NCI-H345 treated with DMSO at 0.1 percent for 48 hours (cell line): Measurements from ENCODE around the gene JADE3.

Experiments
- DNase-seq: peaks from one replicate; lab custom pipeline; 2025; ENCODE audit not compliant: unreplicated experiment; lab: John Stamatoyannopoulos, UW

JADE3 gene

DNA sequence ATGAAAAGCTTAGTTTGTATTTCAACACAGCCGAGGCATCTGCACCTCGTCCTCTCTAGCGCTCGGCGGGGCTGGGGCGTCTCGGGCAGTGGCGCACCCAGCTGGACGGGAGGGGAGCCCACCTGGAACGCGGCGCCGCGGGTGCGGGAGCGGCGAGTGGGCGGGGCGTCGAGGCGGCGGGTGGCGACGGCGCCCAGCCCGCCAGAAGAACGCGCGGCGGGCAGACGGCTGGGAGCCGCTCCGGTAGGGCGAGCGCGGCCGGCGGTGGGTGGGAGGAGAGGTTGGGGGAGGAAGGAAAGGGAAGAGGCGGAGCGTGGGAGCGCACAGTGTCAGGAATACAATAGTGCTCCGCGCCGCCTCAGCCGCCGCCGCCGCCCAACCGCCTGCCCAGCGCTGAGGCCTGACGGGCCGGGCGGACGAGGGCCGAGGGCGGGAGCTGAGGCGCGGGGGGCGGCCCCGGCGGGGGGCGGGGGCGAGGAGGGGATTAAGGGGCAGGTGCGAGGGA lies at the start of gene JADE3:
TSS of gene JADE3 (plus strand) at position 324 of the 505 bp plus-strand sequence. CDS start 72,474 bp downstream, outside the sequence.
- DNase-seq, result peak; percentile 42

DNA sequence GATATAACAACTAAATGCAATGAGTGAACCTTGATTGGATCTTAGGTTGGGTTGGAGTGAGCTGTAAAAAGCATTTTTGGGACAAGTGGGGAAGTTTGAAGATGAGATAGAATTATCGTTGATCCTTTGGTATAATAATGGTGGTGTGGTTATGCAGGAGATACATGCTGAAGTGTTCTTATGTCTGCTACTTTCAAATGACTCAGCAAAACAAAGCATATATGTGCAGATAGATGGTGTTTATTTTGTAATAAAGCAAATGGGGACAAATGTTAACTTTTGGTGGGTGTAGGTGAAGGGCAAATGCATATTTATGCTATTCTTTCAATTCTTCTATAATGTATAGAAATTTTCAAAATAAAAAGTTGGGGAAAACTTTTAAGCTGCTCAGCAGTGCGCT lies 49.1 kb upstream of the JADE3 start:
- no peak for DNase-seq

DNA sequence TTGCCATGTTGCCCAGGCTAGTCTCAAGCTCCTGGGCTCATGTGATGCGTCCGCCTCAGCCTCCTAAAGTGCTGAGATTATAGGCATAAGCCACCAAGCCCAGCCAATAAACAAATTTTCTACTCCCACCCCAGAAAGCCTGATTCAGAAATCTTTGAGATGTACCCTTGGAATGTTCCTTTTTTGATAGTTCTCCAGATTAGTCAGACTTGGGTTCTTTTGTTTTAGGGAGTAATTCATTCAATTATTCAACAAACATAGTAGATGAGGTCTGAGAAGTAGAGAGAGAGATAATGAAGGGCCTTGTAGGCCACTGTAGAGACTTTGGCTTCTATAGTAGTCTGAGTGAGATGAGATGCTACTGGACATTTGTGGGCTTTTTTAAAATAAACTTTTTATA lies 47.6 kb upstream of the JADE3 start:
- DNase-seq, result no peak

DNA sequence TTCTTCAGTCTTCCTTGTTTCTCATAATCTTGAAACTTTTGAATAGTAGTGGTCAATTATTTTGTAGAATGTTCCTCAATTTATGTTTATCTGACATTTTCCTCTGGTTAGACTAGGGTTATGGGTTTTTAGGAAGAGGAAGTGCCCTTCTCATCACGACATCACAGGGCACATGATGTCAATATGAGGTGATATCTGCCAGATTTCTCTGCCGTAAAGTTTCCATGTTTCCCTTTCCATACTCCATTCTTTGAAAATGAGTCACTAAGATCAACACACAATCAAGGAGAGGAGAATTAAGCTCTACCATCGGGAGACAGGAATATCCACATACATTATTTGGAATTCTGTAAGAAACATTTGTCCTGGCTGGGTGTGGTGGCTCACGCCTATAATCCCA lies 46.9 kb upstream of the JADE3 start:
- DNase-seq, result no peak

DNA sequence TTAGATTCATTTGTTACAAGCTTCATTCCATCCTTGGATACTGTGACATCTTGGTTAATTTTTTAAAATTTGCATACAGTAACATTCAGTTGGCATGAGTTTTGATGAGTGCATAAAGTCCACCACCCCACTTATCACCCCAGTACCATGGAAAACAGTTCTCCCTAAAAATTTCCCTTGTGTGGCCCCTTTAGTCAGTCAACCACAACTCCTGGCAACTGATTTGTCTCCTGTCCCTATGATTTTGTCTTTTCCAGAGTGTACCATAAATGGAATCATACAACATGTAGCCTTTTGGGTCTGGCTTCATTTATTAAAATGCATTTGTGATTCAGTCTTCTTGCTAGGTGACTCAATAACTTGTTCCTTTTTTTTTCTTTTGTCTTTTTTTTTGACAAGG lies 45.5 kb upstream of the JADE3 start:
- no peak for DNase-seq

DNA sequence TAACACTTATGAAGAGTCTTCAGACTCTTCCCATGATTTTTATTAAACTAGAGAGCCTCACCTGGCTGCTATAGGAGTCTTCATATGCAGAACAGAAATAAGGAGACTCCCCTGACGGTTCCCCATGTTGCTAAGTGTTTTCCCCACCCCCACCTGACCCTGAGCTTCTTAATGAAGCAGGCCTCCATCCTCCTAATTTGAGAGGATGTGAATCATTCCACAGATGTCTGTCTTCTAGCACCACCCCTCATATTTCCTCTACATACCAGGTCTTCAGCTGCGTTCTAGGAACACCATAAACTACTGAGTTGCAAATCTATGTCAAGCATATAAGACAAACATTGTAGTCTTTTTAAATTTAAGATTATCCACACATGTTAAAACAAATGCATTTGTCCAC lies 38.5 kb upstream of the JADE3 start:
- DNase-seq, result no peak

DNA sequence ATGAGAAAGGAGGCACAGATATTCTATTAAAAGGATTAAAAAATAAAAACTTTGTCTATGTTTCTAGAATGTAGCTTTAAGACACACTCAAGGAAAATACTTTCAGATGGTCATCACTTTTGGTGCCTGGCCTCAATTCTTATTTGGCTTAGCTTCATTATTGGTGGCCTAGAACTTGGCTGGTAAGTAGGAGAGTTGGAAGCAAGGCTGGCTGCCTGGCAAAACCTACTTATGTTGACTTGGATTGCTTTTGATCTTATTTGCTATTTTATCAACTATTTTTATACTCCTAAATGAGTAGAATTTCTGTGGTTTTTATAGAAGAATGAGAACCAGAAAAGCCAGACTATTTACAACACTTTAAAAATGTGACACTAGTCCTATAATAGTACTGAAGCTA lies 35.3 kb upstream of the JADE3 start:
- DNase-seq, result no peak

DNA sequence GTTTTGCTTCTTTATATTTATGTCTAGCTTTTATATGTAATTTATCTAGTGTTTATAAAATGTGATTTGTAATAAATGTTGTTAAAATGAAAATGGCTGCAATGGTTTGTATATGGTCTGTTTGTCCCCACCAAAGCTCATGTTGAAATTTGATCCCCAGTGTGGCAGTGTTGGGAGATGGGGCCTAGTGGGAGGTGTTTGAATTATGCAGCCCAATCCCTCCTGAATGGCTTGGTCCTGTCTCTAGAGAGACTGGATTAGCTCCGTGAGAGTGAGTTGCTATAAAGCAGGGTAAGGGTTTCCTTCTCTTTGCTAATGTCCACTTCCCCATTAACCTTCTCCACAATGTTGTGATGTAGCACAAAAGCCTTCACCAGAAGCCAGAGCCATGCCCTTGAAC lies 30.0 kb upstream of the JADE3 start:
- no peak for DNase-seq

DNA sequence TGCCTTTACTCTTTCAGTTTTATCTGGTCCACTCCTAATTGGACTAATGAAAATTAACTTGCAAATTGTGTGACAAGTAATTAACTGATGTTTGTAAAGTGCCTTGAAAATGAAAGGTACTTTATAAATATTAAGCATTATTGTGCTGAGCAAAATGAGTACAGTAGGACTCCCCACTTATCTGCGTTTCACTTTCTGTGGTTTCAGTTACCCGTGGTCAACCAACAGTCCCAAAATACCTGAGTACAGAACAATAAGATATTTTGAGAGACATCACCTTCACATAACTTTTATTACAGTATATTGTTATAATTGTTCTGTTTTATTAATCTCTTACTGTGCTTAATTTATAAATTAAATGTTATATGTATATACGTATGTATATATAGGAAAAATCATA lies 27.4 kb upstream of the JADE3 start:
- no peak for DNase-seq

DNA sequence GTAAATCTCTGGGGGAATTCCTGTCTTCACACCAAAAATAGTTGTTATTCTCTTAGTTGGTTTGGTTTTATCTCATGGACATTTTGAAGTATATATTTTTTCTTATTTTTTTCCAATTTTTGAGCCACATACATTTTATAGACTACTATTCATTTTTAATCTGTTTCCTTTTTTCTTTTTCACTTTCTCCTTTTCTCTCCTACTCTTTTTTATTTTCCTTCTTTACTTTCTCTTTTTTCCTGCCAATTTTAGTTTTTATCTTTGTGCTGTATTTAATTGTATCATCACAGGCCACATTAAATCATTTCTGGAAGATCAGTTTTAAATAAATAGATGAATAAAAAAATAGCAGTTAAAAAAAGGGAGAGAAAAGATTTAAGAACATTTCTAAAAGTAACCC lies 14.0 kb upstream of the JADE3 start:
- DNase-seq, result no peak

DNA sequence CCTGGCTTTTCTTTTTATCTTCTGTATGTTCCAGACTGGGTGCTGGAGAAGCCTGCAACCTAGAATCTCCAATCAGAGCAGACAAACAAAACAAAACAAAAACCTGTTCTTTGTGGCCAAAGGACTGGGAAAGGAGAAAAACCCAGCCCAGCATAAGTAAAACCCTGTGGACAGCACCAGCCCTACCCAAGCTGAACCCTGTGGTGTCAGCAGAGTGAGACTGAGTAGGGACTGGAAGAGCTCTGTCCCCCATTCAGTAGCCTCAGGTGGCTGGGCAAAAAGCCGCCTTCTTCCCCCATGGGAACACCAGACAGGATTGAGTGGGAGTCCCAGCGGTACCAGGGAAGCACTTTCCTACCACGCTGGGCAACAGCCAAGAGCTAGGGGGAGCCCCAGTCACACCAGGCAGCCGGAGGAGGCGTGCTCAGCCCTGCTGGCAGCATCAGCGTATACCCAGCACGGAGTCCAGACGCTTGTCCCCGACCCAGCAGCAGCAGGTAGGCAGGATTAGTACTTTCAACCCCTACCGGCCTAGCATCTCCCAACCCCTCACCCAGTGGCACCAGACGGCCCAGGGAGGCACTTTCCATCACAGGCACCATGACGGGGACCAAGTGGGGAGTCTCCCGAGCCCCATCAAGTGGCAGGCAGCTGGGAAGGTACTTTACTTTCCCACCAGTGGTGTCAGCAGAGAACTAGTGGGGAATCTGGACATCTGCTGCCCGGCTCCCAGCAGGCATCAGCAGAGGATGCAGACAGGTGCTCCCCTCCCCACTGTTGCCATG lies 8.6 kb upstream of the JADE3 start:
- DNase-seq, result peak; percentile 79

DNA sequence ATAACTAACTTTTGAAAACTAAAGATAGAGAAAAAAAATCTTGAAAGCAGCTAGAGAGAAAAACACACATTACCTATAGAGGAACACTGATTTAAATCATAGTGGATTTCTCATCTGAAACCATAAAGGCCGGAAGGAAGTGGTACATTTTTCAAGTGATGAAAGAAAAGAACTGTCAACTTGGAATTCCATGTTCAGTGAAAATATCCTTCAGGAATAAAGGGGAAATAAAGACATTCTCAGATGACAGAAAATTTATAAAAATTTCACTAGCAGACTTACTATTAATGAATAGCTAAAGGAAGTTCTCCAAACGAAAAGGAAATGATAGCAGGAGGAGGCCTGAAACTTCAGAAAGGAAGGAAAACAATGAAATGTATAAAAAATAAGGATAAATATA lies 7.6 kb upstream of the JADE3 start:
- no peak for DNase-seq

DNA sequence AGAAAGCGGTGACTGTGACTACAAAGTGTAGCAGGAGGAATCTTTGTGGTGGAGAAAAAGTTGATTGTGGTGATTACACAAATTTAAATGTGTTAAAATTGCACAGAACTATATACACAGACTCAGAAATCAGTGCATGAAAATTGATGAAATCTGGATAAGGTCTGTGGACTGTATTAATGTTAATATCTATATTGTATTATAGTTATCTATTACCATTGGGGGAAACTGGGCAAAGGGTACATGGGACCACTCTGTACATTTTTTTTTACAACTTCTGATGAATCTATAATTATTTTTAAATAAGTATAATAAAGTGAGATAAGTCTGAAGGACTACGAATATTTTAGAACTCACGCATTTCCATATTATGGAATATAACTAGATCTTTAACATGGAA lies 1.8 kb upstream of the JADE3 start:
- no peak for DNase-seq

DNA sequence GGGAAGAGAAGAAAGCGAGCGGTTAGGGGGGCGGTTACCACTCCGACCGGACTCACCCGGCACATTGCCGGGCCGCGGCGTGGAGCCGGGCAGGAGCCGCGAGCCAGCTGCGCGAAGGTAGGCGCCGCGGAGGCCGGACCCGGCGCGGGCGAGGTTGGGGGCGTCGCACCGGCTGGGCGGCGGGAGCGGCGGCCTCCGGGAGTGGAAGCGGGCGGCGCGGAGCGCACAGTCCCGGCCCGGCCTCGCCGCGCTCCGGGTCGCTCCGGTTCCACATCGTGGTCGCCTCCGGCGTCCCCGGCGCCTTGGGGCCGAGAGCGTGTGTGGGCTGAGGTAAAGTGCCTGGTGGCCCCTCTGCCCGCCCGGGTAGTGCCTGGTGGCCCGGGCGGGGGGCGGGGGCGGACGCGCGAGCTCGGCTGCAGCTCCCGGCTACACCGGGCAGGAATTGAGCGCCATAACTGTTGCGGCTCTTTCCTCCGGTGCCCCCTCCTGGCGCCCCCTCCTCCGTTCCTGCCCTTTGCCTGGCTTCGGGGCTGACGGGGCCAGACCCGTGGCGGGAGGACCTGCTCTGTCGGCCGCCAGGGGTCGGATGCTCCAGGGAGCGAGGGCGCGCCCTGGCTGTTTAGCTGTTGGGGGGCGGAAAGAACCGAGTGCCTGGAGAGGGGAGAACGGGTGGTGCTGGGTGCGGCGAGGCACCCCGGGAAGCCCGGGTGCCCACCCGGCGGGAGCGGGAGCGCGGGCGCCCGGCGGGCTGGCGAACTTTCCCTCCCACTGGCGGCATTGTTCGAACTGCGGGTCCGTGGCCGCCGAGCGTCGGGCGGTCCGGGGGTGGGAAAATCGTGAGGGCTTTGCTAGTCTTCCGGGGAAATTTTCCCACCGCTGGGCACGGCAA lies 626 bp downstream of the JADE3 start:
- DNase-seq, result no peak

DNA sequence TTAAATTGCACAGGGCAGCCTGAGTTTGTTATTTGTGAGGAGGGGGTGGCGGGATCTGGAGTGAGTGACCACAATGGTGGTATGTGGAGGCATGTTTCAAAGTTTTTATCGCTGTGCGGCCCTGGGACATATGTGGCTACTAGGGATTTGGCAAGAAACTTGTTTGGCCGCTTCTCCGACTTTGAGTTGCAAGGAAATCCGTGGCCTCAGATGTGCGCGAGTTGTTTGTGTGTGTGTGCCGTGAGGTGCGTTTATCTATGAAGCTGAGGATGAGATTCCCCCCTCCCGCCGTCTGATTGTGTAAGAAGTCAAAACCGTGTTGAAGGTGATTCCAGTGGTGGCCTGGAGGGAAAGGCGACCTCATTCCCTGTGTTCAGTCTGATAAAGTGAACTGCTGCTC lies 1.4 kb downstream of the JADE3 start:
- DNase-seq, result no peak

DNA sequence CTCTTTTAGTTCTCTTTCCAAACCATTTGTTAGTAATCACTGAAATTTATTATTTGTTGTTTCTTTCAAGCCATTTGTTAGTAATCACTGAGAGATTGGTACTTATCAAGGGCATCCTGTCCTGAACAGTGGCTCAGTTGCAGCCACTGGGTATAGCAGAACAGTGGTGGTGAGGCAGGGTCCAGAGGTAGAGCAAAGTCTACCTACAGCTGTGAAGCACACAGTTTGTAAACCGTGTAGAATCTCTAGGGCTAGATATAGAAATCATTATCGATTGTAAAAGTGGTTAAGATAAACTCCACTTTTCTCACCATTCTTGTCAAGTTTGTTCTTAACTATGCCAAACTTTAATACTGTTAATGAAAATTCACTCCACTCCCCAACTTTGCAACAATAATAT lies 4.1 kb downstream of the JADE3 start:
- DNase-seq, result no peak

DNA sequence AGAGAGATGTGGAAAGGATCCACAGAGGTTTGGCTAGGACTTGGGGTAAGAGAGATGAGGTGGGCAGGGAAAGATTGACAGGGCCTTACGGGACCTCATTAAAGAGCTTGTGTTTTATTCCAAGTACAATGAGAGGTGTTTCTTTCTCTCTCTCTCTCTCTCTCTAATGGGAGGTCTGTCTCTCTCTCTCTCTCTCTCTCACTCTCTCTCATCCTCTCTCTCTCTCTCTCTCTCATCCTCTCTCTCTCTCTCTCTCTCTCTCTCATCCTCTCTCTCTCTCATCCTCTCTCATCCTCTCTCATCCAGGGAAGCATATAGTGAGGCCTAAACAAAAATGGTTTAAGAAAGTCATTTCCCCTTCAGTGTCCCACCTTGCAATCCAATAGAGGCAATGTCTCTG lies 5.4 kb downstream of the JADE3 start:
- DNase-seq, result no peak

DNA sequence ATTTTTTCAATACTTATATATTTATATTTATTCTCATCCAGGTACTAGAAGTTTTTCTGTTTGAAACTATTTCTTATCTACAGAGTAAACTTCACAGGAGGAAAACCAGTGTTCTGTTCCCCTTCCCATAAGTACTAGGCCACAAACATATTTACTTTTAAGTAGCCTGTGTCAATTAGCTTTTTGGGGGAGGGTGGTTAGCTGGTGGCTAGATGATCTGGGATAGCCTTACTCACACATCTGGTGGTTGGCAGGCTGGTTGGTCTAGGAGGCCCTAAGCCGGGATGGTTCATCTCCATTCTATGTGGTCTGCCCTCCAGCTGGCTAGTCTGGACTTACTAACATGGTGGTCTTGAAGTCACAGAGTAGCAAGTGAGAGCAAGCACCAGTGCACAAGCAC lies 6.2 kb downstream of the JADE3 start:
- no peak for DNase-seq

DNA sequence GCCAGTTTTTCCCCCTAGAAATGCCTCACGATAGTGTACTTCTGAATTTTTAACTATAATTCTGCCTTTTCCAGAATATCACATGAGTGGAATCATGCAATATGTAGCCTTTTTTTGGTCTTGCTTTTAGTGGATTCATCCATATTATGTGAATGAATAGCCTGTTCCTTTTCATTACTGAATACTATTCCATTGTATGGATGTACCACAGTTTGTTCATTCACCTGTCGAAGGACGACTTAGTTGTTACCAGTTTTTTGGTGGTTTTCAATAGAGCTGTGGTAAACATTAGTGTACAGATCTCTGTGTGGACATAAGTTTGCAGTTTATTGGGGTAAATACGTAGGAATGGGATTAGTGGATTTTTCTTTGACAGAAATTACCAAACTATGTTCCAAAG lies 8.0 kb downstream of the JADE3 start:
- DNase-seq, result no peak

DNA sequence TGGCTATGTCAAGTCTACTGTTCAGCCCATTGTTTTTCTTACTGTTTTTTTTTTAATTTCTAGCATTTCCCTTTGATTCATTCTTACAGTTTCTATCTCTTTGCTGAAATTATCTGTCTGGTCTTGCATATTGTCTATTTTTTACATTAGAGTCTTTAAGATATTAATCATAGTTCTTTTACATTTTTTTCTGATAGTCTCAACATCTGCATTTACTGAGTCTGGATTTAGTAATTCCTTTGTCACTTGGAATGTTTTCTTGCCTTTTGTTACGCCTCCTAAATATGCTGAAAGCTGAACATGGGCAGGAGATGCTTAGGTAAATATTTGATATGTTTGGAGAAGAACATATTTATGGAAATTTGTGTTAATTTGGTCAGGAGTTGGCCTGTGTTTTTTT lies 10.4 kb downstream of the JADE3 start:
- no peak for DNase-seq

DNA sequence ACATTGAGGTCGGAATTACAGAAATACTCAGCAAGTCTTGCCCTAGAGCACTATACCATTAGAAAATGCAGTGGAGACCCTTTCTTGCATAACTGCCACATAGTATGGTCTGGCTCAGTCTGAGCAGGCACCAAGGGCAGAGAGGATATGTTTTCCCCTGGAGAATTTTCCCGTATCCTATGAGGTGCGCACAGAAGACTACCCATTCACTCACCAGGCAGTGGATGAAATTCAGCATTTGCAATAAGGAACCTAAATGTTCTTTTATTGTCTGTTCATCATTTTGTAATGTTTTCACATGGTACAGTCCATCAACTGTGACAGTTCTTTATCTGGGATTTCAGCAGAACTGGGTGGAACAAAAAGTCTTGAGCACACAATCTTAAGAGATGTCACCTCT lies 15.5 kb downstream of the JADE3 start:
- DNase-seq, result no peak
